H9 (cell line): Measurements from ENCODE around the gene CHD3. TPM values are rescaled to one million over a fixed set of nuclear protein-coding genes. Genes with fewer than 3 reads are reported as not detected.

ENCODE experiments used
- DNase-seq: peaks from one replicate; pipeline ENCODE4 v3.0.0-alpha.2; 2017
- H2AFZ ChIP-seq: one replicate; pipeline ENCODE4 v1.6.1; 2013; ENCODE audit warnings: mild to moderate bottlenecking, low read length, control low read depth, moderate library complexity
- H2AK5ac ChIP-seq: 2 replicates; pipeline ENCODE4 v1.6.1; 2013; ENCODE audit warnings: low read length, control low read depth, mixed read lengths; ENCODE audit not compliant: insufficient read length
- H2BK120ac ChIP-seq: one replicate; pipeline ENCODE4 v1.6.1; 2013; ENCODE audit warnings: low read depth, mild to moderate bottlenecking, low read length, control low read depth, inconsistent platforms; ENCODE audit not compliant: poor library complexity, severe bottlenecking
- H2BK12ac ChIP-seq: 2 replicates; pipeline ENCODE4 v1.6.1; 2013; ENCODE audit warnings: low read length, control low read depth, mixed read lengths, low read depth; ENCODE audit not compliant: insufficient read length
- H2BK15ac ChIP-seq: 2 replicates; pipeline ENCODE4 v1.6.1; 2013; ENCODE audit warnings: low read depth, low read length, control low read depth
- H2BK20ac ChIP-seq: one replicate; pipeline ENCODE4 v1.6.1; 2013; ENCODE audit warnings: low read depth, mild to moderate bottlenecking, low read length, control low read depth, inconsistent platforms; ENCODE audit not compliant: poor library complexity, severe bottlenecking
- H2BK5ac ChIP-seq: 2 replicates; pipeline ENCODE4 v1.6.1; 2013; ENCODE audit warnings: low read length, control low read depth, mixed read lengths; ENCODE audit not compliant: insufficient read length
- H3K14ac ChIP-seq: 2 replicates; pipeline ENCODE4 v1.6.1; 2013; ENCODE audit warnings: low read length, control low read depth; ENCODE audit not compliant: insufficient read depth
- H3K18ac ChIP-seq: 2 replicates; pipeline ENCODE4 v1.6.1; 2013; ENCODE audit warnings: low read depth, mild to moderate bottlenecking, mixed read lengths, low read length, control low read depth; ENCODE audit not compliant: insufficient read length
- H3K23ac ChIP-seq: 2 replicates; pipeline ENCODE4 v1.6.1; 2013; ENCODE audit warnings: low read length, control low read depth, mixed read lengths, low read depth; ENCODE audit not compliant: insufficient read length
- H3K23me2 ChIP-seq: 2 replicates; pipeline ENCODE4 v1.6.1; 2013; ENCODE audit warnings: low read depth, mild to moderate bottlenecking, mixed read lengths, low read length, control low read depth; ENCODE audit not compliant: insufficient read length, poor library complexity, severe bottlenecking
- H3K27ac ChIP-seq: 2 replicates; pipeline ENCODE4 v1.5.1; 2013; ENCODE audit warnings: low read length, control low read depth, mixed read lengths, low read depth; ENCODE audit not compliant: insufficient read length
- H3K27me3 ChIP-seq: 2 replicates; pipeline ENCODE4 v1.6.1; 2013; ENCODE audit warnings: low read length, control low read depth, inconsistent platforms; ENCODE audit not compliant: insufficient read depth
- H3K4ac ChIP-seq: 2 replicates; pipeline ENCODE4 v1.6.1; 2013; ENCODE audit warnings: low read depth, mild to moderate bottlenecking, control low read depth, inconsistent platforms, low read length, moderate library complexity
- H3K4me1 ChIP-seq: 2 replicates; pipeline ENCODE4 v1.6.1; 2013; ENCODE audit warnings: low read length, control low read depth, inconsistent platforms; ENCODE audit not compliant: insufficient read depth
- H3K4me2 ChIP-seq: 2 replicates; pipeline ENCODE4 v1.6.1; 2013; ENCODE audit warnings: low read length, control low read depth, mixed read lengths; ENCODE audit not compliant: insufficient read length, insufficient read depth
- H3K56ac ChIP-seq: 2 replicates; pipeline ENCODE4 v1.6.1; 2013; ENCODE audit warnings: low read depth, mild to moderate bottlenecking, mixed read lengths, low read length, control low read depth; ENCODE audit not compliant: insufficient read length
- H3K79me1 ChIP-seq: 2 replicates; pipeline ENCODE4 v1.6.1; 2013; ENCODE audit warnings: low read depth, mild to moderate bottlenecking, moderate library complexity, low read length, control low read depth, inconsistent platforms; ENCODE audit not compliant: insufficient read depth, poor library complexity, severe bottlenecking
- H3K79me2 ChIP-seq: 2 replicates; pipeline ENCODE4 v1.6.1; 2013; ENCODE audit warnings: low read length, control low read depth, inconsistent platforms; ENCODE audit not compliant: insufficient read depth
- H3K9ac ChIP-seq: 2 replicates; pipeline ENCODE4 v1.6.1; 2013; ENCODE audit warnings: low read length, control low read depth, mixed read lengths; ENCODE audit not compliant: insufficient read length; ENCODE audit errors: extremely low read depth
- H3K9me3 ChIP-seq: one replicate; pipeline ENCODE4 v1.6.1; 2013; ENCODE audit warnings: low read depth, low read length, inconsistent platforms; ENCODE audit not compliant: control insufficient read depth
- H3T11ph ChIP-seq: one replicate; pipeline ENCODE4 v1.6.1; 2013; ENCODE audit warnings: mild to moderate bottlenecking, low read length, control low read depth, inconsistent platforms
- H4K20me1 ChIP-seq: one replicate; pipeline ENCODE4 v1.6.1; 2013; ENCODE audit not compliant: control insufficient read depth, insufficient read length, insufficient read depth
- H4K5ac ChIP-seq: 2 replicates; pipeline ENCODE4 v1.6.1; 2013; ENCODE audit warnings: low read depth, mild to moderate bottlenecking, mixed read lengths, low read length, control low read depth; ENCODE audit not compliant: insufficient read length
- H4K8ac ChIP-seq: replicated peaks from 2 replicates; pipeline ENCODE4 v1.6.1; 2013; ENCODE audit warnings: low read length, control low read depth, mixed read lengths, low read depth; ENCODE audit not compliant: insufficient read length
- H4K91ac ChIP-seq: 2 replicates; pipeline ENCODE4 v1.6.1; 2013; ENCODE audit warnings: low read depth, mild to moderate bottlenecking, moderate library complexity, mixed read lengths, low read length, control low read depth; ENCODE audit not compliant: insufficient read length
- H3K27ac Mint-ChIP-seq, 3 experiments: 2 replicates in 2 of 3; 3 replicates in 1 of 3; pipeline ENCODE4 v1.8.0; 2020 to 2021; ENCODE audit warnings: mixed read lengths in 3 of 3, mild to moderate bottlenecking in 1 of 3, moderate library complexity in 1 of 3
- H3K27me3 Mint-ChIP-seq: 2 replicates; pipeline ENCODE4 v1.8.0; 2021; ENCODE audit warnings: low read depth, mild to moderate bottlenecking, moderate library complexity, mixed read lengths
- H3K36me3 Mint-ChIP-seq, 3 experiments: 2 replicates in 2 of 3; 3 replicates in 1 of 3; pipeline ENCODE4 v1.8.0; 2020 to 2021; ENCODE audit warnings: low read depth in 3 of 3, mixed read lengths in 3 of 3; ENCODE audit not compliant: insufficient read depth in 1 of 3
- H3K4me1 Mint-ChIP-seq, 2 experiments: 2 replicates each; pipeline ENCODE4 v1.8.0; 2020; ENCODE audit warnings: mixed read lengths in 2 of 2
- H3K4me3 Mint-ChIP-seq, 2 experiments: 2 replicates in 1 of 2; 3 replicates in 1 of 2; pipeline ENCODE4 v1.8.0; 2020 to 2021; ENCODE audit warnings: mild to moderate bottlenecking in 2 of 2, mixed read lengths in 2 of 2, moderate library complexity in 1 of 2
- H3K9me3 Mint-ChIP-seq, 2 experiments: 2 replicates in 1 of 2; 3 replicates in 1 of 2; pipeline ENCODE4 v1.8.0; 2020; ENCODE audit warnings: mild to moderate bottlenecking in 2 of 2, mixed read lengths in 2 of 2, moderate library complexity in 1 of 2
- CTCF ChIP-seq: fragments of 200-600 bp; sonication (generic); conservative IDR thresholded peaks from 3 replicates; pipeline ENCODE4 v1.8.0; 2021; ENCODE audit warnings: antibody characterized with exemption, mild to moderate bottlenecking
- WGBS: extraction: QIAGEN DNeasy Blood & Tissue Kit; methylation state at CpG from one replicate; pipeline ENCODE4 v1.1.7; 2013; ENCODE audit warnings: missing lambda C conversion rate, low lambda C conversion rate, mixed read lengths; ENCODE audit not compliant: insufficient read length; ENCODE audit errors: extremely low coverage; 5-methylcytosine and 5-hydroxymethylcytosine counted together
- total RNA-seq: library from RNA; stranded (reverse); gene quantifications from 2 replicates; pipeline ENCODE4 v1.2.1, GENCODE V29; 2021

The CHD3 gene
- total RNA-seq, 1 experiment from 2014 or later, result 33.2 TPM

- no peak overlapping the region for H3K9ac ChIP-seq
- peaks cover 0 to 3% of the 10 kb centered on the region in 2 experiments; a peak in 1 of 4 replicates for H3K4me1 Mint-ChIP-seq
- H4K20me1 ChIP-seq, result no peaks in the 10 kb centered on the region
- H3K79me1 ChIP-seq, result no peaks in the 10 kb centered on the region
- no peak overlapping the region for H2AK5ac ChIP-seq
- H2BK20ac ChIP-seq, result no peak overlapping the region
- H3K4me3 Mint-ChIP-seq, result no peak overlapping the region
- H3K14ac ChIP-seq, result no peak overlapping the region
- H3K23ac ChIP-seq, result no peak overlapping the region
- H3K9me3 ChIP-seq, result no peaks in the 10 kb centered on the region
- no peaks in the 10 kb centered on the region for H3K27me3 ChIP-seq
- H2BK5ac ChIP-seq, result no peak overlapping the region
- no peak overlapping the region for H4K8ac ChIP-seq
- DNase-seq, result no peak
- H2BK120ac ChIP-seq, result no peak overlapping the region
- H3K4me1 ChIP-seq, result no peaks in the 10 kb centered on the region
- no peaks in the 10 kb centered on the region for H3K79me2 ChIP-seq
- no peak overlapping the region for H3K4ac ChIP-seq
- H4K91ac ChIP-seq, result no peak overlapping the region
- H3K27me3 Mint-ChIP-seq, result no peaks in the 10 kb centered on the region
- H2AFZ ChIP-seq, result no peak overlapping the region
- H3K56ac ChIP-seq, result no peak overlapping the region
- H4K5ac ChIP-seq, result no peak overlapping the region
- H3T11ph ChIP-seq, result no peak overlapping the region
- no peaks in the 10 kb centered on the region for H3K23me2 ChIP-seq
- H3K27ac Mint-ChIP-seq, result no peak overlapping the region
- peaks cover 0 to 9% (median 0%) of the 10 kb centered on the region in 3 experiments; a peak in 1 of 7 replicates for H3K36me3 Mint-ChIP-seq
- no peak overlapping the region for H3K18ac ChIP-seq
- H2BK15ac ChIP-seq, result no peak overlapping the region
- no peak overlapping the region for H3K4me2 ChIP-seq
- no peak for TF ChIP-seq CTCF
- no peak overlapping the region for H2BK12ac ChIP-seq
- H3K27ac ChIP-seq, result no peak overlapping the region
- H3K9me3 Mint-ChIP-seq, result no peaks in the 10 kb centered on the region
- WGBS, result no CpG with 5 or more reads among the region's 2 CpGs
Observed at GRCh38 chr17:7875804-7876370, 12.7 kb upstream of the CHD3 start.
